ELF-1 (cell line): ENCODE measurements around the gene NTM.
A peak's percentile ranks its signal among the peaks of the same experiment; 100 is the strongest.

Source experiments
- DNase-seq: peaks from one replicate; pipeline ENCODE4 v3.0.0-alpha.2; 2016; ENCODE audit warnings: low read depth, low spot score

Gene NTM

GRCh38 chr11:131601586-131601985 is 231.2 kb downstream of the NTM start:
- DNase-seq, result no peak

GRCh38 chr11:131602431-131602830 is 232.0 kb downstream of the NTM start:
- DNase-seq, result no peak

- no peak for DNase-seq
These were observed 236.5 kb downstream of the NTM start for GRCh38 chr11:131606811-131607335.

- no peak for DNase-seq
These were observed 238.9 kb downstream of the NTM start for GRCh38 chr11:131609337-131609736.

- DNase-seq, result no peak
These were observed 239.5 kb downstream of the NTM start for GRCh38 chr11:131609921-131610320.

- no peak for DNase-seq
These were observed 240.9 kb downstream of the NTM start for GRCh38 chr11:131611322-131611721.

- DNase-seq, result no peak
These were observed 242.1 kb downstream of the NTM start for GRCh38 chr11:131612533-131612932.

- no peak for DNase-seq
These were observed 244.2 kb downstream of the NTM start for GRCh38 chr11:131614631-131615030.

- DNase-seq, result peak; percentile 45
These were observed 245.2 kb downstream of the NTM start for GRCh38 chr11:131615611-131616010.

GRCh38 chr11:131616481-131617140 is 246.2 kb downstream of the NTM start:
- DNase-seq, result no peak

GRCh38 chr11:131618201-131618600 is 247.8 kb downstream of the NTM start:
- no peak for DNase-seq

GRCh38 chr11:131622193-131622592 is 251.8 kb downstream of the NTM start:
- DNase-seq, result no peak

- no peak for DNase-seq
These were observed 254.1 kb downstream of the NTM start for GRCh38 chr11:131624531-131624930.

GRCh38 chr11:131626788-131627187 is 256.4 kb downstream of the NTM start:
- no peak for DNase-seq

- DNase-seq, result no peak
These were observed 258.3 kb downstream of the NTM start for GRCh38 chr11:131628739-131629138.

- no peak for DNase-seq
These were observed 259.6 kb downstream of the NTM start for GRCh38 chr11:131629925-131630540.

- no peak for DNase-seq
These were observed 262.6 kb downstream of the NTM start for GRCh38 chr11:131632971-131633370.

GRCh38 chr11:131633921-131634715 is 263.7 kb downstream of the NTM start:
- no peak for DNase-seq

- no peak for DNase-seq
These were observed 267.2 kb downstream of the NTM start for GRCh38 chr11:131637469-131638175.

- DNase-seq, result no peak
These were observed 268.5 kb downstream of the NTM start for GRCh38 chr11:131638889-131639288.

GRCh38 chr11:131640320-131640719 is 269.9 kb downstream of the NTM start:
- no peak for DNase-seq
